Stimulated activated CD8-positive, alpha-beta memory T cell treated with anti-CD3 and anti-CD28 coated beads, Interleukin-7, amount 100 ng/mL, for 24 hours (primary cell): ENCODE results near the gene ENO3.
A peak's percentile ranks its signal among the peaks of the same experiment; 100 is the strongest.
"Not testable (repeated sequence)": the region's sequence is repeated elsewhere in the genome, so short reads cannot be mapped to it uniquely, and the experiment has no call there.

Experiments
- DNase-seq: peaks from one replicate; pipeline ENCODE4 v3.0.0-alpha.2; 2020; ENCODE audit warnings: low read depth

Gene ENO3

GRCh38 chr17:4950746-4951204 is at the start of gene ENO3:
ENO3 (plus strand) TSS chr17:4951119; CDS start chr17:4951830, 711 bp downstream.
- DNase-seq, result no peak

GRCh38 chr17:4901648-4902344 is 49.1 kb upstream of the ENO3 start:
- DNase-seq, result no peak

- DNase-seq, result no peak
These were observed 48.4 kb upstream of the ENO3 start for GRCh38 chr17:4902540-4902939.

- peak; percentile 51 for DNase-seq
These were observed 47.7 kb upstream of the ENO3 start, which contains the start of gene CHRNE for GRCh38 chr17:4903051-4903818. CHRNE (minus strand) TSS chr17:4903098; CDS start chr17:4903063, 35 bp downstream.

GRCh38 chr17:4906642-4907041 is 44.3 kb upstream of the ENO3 start:
- not testable (repeated sequence) for DNase-seq

- no peak for DNase-seq
These were observed 42.6 kb upstream of the ENO3 start for GRCh38 chr17:4908301-4908700.

- DNase-seq, result peak; percentile 37
These were observed 42.0 kb upstream of the ENO3 start for GRCh38 chr17:4908711-4909496.

GRCh38 chr17:4913994-4914393 is 36.9 kb upstream of the ENO3 start:
- DNase-seq, result no peak

GRCh38 chr17:4914551-4914950 is 36.4 kb upstream of the ENO3 start:
- not testable (repeated sequence) for DNase-seq

GRCh38 chr17:4919511-4920047 is 31.3 kb upstream of the ENO3 start:
- no peak for DNase-seq

- no peak for DNase-seq
These were observed 30.4 kb upstream of the ENO3 start for GRCh38 chr17:4920351-4921048.

GRCh38 chr17:4921320-4921719 is 29.6 kb upstream of the ENO3 start:
- DNase-seq, result no peak

- DNase-seq, result not testable (repeated sequence)
These were observed 24.2 kb upstream of the ENO3 start for GRCh38 chr17:4926577-4927335.

GRCh38 chr17:4928881-4929280 is 22.0 kb upstream of the ENO3 start:
- DNase-seq, result no peak

- no peak for DNase-seq
These were observed 19.0 kb upstream of the ENO3 start, which contains the start of gene GP1BA for GRCh38 chr17:4931963-4932362. GP1BA (plus strand) TSS chr17:4932277; CDS start chr17:4932605, 328 bp downstream.

- DNase-seq, result no peak
These were observed 18.2 kb upstream of the ENO3 start for GRCh38 chr17:4932756-4933155.

- no peak for DNase-seq
These were observed 17.3 kb upstream of the ENO3 start for GRCh38 chr17:4933646-4934045.

GRCh38 chr17:4934173-4934979 is 16.5 kb upstream of the ENO3 start:
- DNase-seq, result no peak

GRCh38 chr17:4935650-4936049 is 15.3 kb upstream of the ENO3 start:
- no peak for DNase-seq

GRCh38 chr17:4936436-4936835 is 14.5 kb upstream of the ENO3 start:
- DNase-seq, result no peak
